Vagina (tissue), 2 donors: Measurements from ENCODE around the gene FOXF1.

Source experiments
- POLR2A ChIP-seq, 2 donors: fragments of 450-650 bp; IDR thresholded peaks; one replicate each; pipeline ENCODE4 v1.6.1; 2017; ENCODE audit warnings: antibody characterized with exemption in 2 of 2, mild to moderate bottlenecking in 2 of 2, moderate library complexity in 2 of 2
- TF ChIP-seq, protein P1 (sequence below), 3 experiments: fragments of 450-650 bp in 2 of 3; fragments of 200-600 bp in 1 of 3; sonication (generic) in 1 of 3; IDR thresholded peaks; one replicate each; pipeline ENCODE4 v1.5.1; 2017 to 2019; ENCODE audit warnings: antibody characterized with exemption in 3 of 3, mild to moderate bottlenecking in 2 of 3, moderate library complexity in 2 of 3

DNA sequence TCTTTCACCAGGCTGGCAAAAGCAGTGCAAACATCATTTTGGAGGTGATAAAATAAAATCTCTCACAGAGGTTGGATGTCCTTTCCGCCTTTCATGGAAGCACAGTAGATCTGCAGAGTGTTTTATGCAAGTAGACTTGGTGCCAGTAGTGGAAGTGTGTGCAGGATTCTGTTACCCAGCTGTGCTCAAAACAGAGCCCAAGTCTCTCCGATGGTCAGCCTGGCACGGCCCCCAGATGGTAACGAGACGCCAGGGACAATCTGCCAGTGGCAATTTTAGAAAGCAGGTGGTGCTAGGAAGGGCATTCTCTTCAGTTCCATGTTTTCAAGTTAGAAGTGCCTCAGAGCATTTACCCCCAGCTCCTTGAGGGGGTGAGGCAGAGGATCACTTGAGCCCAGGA lies 46.2 kb downstream of the FOXF1 start:
- TF ChIP-seq, protein P1, sequence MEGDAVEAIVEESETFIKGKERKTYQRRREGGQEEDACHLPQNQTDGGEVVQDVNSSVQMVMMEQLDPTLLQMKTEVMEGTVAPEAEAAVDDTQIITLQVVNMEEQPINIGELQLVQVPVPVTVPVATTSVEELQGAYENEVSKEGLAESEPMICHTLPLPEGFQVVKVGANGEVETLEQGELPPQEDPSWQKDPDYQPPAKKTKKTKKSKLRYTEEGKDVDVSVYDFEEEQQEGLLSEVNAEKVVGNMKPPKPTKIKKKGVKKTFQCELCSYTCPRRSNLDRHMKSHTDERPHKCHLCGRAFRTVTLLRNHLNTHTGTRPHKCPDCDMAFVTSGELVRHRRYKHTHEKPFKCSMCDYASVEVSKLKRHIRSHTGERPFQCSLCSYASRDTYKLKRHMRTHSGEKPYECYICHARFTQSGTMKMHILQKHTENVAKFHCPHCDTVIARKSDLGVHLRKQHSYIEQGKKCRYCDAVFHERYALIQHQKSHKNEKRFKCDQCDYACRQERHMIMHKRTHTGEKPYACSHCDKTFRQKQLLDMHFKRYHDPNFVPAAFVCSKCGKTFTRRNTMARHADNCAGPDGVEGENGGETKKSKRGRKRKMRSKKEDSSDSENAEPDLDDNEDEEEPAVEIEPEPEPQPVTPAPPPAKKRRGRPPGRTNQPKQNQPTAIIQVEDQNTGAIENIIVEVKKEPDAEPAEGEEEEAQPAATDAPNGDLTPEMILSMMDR (IDR thresholded peaks at IDR 0.05), result no peak
- no peak for TF ChIP-seq POLR2A (IDR thresholded peaks at IDR 0.05)
